ENCODE data around the gene DPY30. TPM values are rescaled to one million over a fixed set of nuclear protein-coding genes. Genes with fewer than 3 reads are reported as not detected.

The DPY30 gene
- total and polyA plus RNA-seq, 2 donors (not counting 1 experiment from before 2014, with no cell fraction given) = 43.4 to 56.8 TPM

GRCh38 chr2:32008805-32009515 is 30.6 kb downstream of the DPY30 start:
- intact Hi-C loops (cut with micrococcal nuclease) = loop anchor here (1.0 to 10.0 kb wide), 2 partner anchors 28 to 64 kb away; no protein-coding TSS in a partner anchor
- no peak for TF ChIP-seq EZH2 (IDR thresholded peaks at IDR 0.05; ENCODE audit: borderline replicate concordance, insufficient read depth, low read depth, low read length, poor library complexity, severe bottlenecking)
- TF ChIP-seq, protein P1, sequence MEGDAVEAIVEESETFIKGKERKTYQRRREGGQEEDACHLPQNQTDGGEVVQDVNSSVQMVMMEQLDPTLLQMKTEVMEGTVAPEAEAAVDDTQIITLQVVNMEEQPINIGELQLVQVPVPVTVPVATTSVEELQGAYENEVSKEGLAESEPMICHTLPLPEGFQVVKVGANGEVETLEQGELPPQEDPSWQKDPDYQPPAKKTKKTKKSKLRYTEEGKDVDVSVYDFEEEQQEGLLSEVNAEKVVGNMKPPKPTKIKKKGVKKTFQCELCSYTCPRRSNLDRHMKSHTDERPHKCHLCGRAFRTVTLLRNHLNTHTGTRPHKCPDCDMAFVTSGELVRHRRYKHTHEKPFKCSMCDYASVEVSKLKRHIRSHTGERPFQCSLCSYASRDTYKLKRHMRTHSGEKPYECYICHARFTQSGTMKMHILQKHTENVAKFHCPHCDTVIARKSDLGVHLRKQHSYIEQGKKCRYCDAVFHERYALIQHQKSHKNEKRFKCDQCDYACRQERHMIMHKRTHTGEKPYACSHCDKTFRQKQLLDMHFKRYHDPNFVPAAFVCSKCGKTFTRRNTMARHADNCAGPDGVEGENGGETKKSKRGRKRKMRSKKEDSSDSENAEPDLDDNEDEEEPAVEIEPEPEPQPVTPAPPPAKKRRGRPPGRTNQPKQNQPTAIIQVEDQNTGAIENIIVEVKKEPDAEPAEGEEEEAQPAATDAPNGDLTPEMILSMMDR (IDR thresholded peaks at IDR 0.05) = no peak
- Mint-ChIP-seq H3K27me3 (no peaks in the 10 kb centered on the region), H3K4me3 (peak overlapping the region; percentile 97), H3K4me1 (peaks cover 55% of the 10 kb centered on the region), H3K9me3 (ENCODE audit: insufficient read depth) (no peaks in the 10 kb centered on the region), H3K27ac (peak overlapping the region; percentile 94)
- H3K9me3 ChIP-seq (ENCODE audit: control extremely low read depth in 1 of 3, control insufficient read depth in 2 of 3, insufficient read depth in 1 of 3, low read length in 2 of 3) = no peaks in the 10 kb centered on the region
- DNase-seq = peak; percentile 12
- H4K20me1 ChIP-seq (ENCODE audit: control insufficient read depth, insufficient read depth, low read length, poor library complexity, severe bottlenecking) = peaks cover 45% of the 10 kb centered on the region
- no peaks in the 10 kb centered on the region for H3K36me3 ChIP-seq (replicated peaks in 1 of 2; ENCODE audit: control extremely low read depth in 1 of 2, control insufficient read depth in 1 of 2, extremely low read depth in 1 of 2, insufficient read depth in 2 of 2, low read length in 1 of 2)
- ATAC-seq (ENCODE audit: low read depth) = no peak
- no peaks in the 10 kb centered on the region for H3K27me3 ChIP-seq (replicated peaks in 1 of 4; ENCODE audit: control extremely low read depth in 1 of 4, control insufficient read depth in 3 of 4, insufficient read depth in 4 of 4, low read length in 3 of 4)
- peak overlapping the region; percentile 54 to 79 for H3K27ac ChIP-seq (ENCODE audit: low read length in 2 of 2)
- ChIA-PET CTCF (interaction anchor here (0.8 to 1.7 kb wide), 3 partner anchors 11 to 124 kb away, joined by 3 to 7 read pairs (median 4); partner anchors contain the start of gene SPAST), POLR2A (interaction anchor here (0.6 to 1.0 kb wide), 4 partner anchors 10 to 1793 kb away, joined by 4 to 9 read pairs (median 6); partner anchors contain the start of gene SPAST)
- peak overlapping the region; percentile 64 to 74 (median 71) for H3K4me3 ChIP-seq (ENCODE audit: control extremely low read depth in 1 of 5, extremely low read depth in 1 of 5, insufficient read depth in 1 of 5, low read depth in 2 of 5, low read length in 4 of 5)
- H3K4me1 ChIP-seq (ENCODE audit: control insufficient read depth in 2 of 2, insufficient read depth in 2 of 2, low read length in 2 of 2) = peaks cover 29 to 31% of the 10 kb centered on the region in 2 donors
- peaks cover 56% of the 10 kb centered on the region for H3K79me2 ChIP-seq (ENCODE audit: control insufficient read depth, insufficient read depth, low read length)
- peak overlapping the region; percentile 77 for H2AFZ ChIP-seq (ENCODE audit: insufficient read depth, low read depth, low read length, poor library complexity, severe bottlenecking)
- WGBS (ENCODE audit: insufficient coverage) = 0% methylated on average over 7 of the region's 10 CpGs
- peak overlapping the region; percentile 90 for H3K4me2 ChIP-seq (replicated peaks; ENCODE audit: low read depth, low read length, poor library complexity, severe bottlenecking)
- peak overlapping the region; percentile 77 for H3K9ac ChIP-seq (ENCODE audit: low read length)

DNA sequence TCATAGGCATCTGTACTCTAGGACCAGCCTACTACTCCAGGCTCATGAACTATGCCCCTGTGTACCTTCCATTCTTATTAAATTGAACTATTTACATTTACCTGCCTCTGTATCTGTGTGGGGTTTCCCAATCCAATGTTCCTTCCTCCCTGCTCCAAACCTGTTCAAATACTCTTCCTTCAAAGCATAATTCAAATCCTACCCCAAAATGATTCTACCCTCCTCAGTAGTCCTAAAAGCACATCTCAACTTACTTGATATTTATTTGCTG is 32.5 kb downstream of the DPY30 start:
- intact Hi-C loops (cut with micrococcal nuclease) = loop anchor here (10.0 kb wide), 1 partner anchor 62 kb away; no protein-coding TSS in a partner anchor
- peaks cover 55% of the 10 kb centered on the region for H3K4me1 Mint-ChIP-seq
- Histone ChIP-seq H3K4me2 (replicated peaks; ENCODE audit: low read depth, low read length, poor library complexity, severe bottlenecking) (no peak overlapping the region), H3K36me3 (replicated peaks in 1 of 2; ENCODE audit: control extremely low read depth in 1 of 2, control insufficient read depth in 1 of 2, extremely low read depth in 1 of 2, insufficient read depth in 2 of 2, low read length in 1 of 2) (no peaks in the 10 kb centered on the region), H3K9ac (ENCODE audit: low read length) (no peak overlapping the region), H2AFZ (ENCODE audit: insufficient read depth, low read depth, low read length, poor library complexity, severe bottlenecking) (no peak overlapping the region), H3K4me1 (ENCODE audit: control insufficient read depth in 2 of 2, insufficient read depth in 2 of 2, low read length in 2 of 2) (peaks cover 28 to 31% of the 10 kb centered on the region in 2 donors), H4K20me1 (ENCODE audit: control insufficient read depth, insufficient read depth, low read length, poor library complexity, severe bottlenecking) (peaks cover 55% of the 10 kb centered on the region), H3K27ac (ENCODE audit: low read length in 2 of 2) (no peak overlapping the region), H3K4me3 (ENCODE audit: control extremely low read depth in 1 of 5, extremely low read depth in 1 of 5, insufficient read depth in 1 of 5, low read depth in 2 of 5, low read length in 4 of 5) (no peak overlapping the region), H3K79me2 (ENCODE audit: control insufficient read depth, insufficient read depth, low read length) (peaks cover 74% of the 10 kb centered on the region), H3K9me3 (ENCODE audit: control extremely low read depth in 1 of 3, control insufficient read depth in 2 of 3, insufficient read depth in 1 of 3, low read length in 2 of 3) (no peaks in the 10 kb centered on the region), H3K27me3 (replicated peaks in 1 of 4; ENCODE audit: control extremely low read depth in 1 of 4, control insufficient read depth in 3 of 4, insufficient read depth in 4 of 4, low read length in 3 of 4) (no peaks in the 10 kb centered on the region)
- peak overlapping the region; percentile 54 for H3K27ac Mint-ChIP-seq
- ChIA-PET POLR2A (no interaction called here), CTCF (no interaction called here)
- DNase-seq (no peak), ATAC-seq (ENCODE audit: low read depth) (no peak)
- no peaks in the 10 kb centered on the region for H3K27me3 Mint-ChIP-seq
- TF ChIP-seq, protein P1 (IDR thresholded peaks at IDR 0.05) = no peak
- TF ChIP-seq EZH2 (IDR thresholded peaks at IDR 0.05; ENCODE audit: borderline replicate concordance, insufficient read depth, low read depth, low read length, poor library complexity, severe bottlenecking) = no peak
- H3K9me3 Mint-ChIP-seq (ENCODE audit: insufficient read depth) = no peaks in the 10 kb centered on the region
- peak overlapping the region; percentile 50 for H3K4me3 Mint-ChIP-seq
